ENCODE measurements around the gene ZNF892. TPM values are rescaled to one million over a fixed set of nuclear protein-coding genes. Genes with fewer than 3 reads are reported as not detected.

ZNF892 gene
- total and polyA plus RNA-seq, 2 of the 13 experiments (the other 11 are each of a cell fraction or from before 2014, with no cell fraction given) = not detected

DNA sequence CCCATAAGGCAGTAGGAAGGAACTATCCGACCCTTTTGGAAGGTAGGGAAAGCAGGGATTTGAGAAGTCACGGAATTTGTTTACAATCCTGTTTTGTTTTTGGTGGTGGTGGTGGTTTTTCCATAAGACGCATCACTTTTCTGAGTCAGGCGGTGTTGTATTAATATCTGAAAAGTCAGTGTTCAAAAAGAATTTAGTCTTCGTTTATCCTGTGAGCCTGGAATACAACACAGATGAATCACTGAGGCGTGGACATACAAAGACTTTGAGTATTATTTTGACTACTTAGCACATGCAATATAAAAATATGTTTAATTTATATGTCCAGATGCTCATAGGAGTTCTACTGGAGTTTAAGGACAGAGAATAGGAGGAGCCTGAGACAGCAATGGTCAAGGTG lies 785 bp downstream of the ZNF892 start:
- no peak overlapping the region for H3K4me2 ChIP-seq (ENCODE audit: low read depth, low read length)
- in situ Hi-C loops (cut with HindIII; ENCODE audit: extremely low pct_ligation_motif_present, low pct_unique_long_range_greater_than_20kb) (no loop called here), intact Hi-C loops (cut with micrococcal nuclease; ENCODE audit: unreplicated experiment) (no loop called here)
- no peak overlapping the region for H3K27ac ChIP-seq (ENCODE audit: extremely low read length, insufficient read depth, low read length)
- no peaks in the 10 kb centered on the region for H3K79me2 ChIP-seq (ENCODE audit: insufficient read depth, low read length)
- WGBS (ENCODE audit: low lambda C conversion rate) = 51% methylated on average over 6 of the region's 6 CpGs
- DNase-seq (ENCODE audit: low spot score) (no peak), ATAC-seq (no peak), FAIRE-seq (no peak)
- no TSS peak for BruUV-seq (replicated peaks)
- H3K4me1 ChIP-seq (ENCODE audit: insufficient read depth, low read length) = no peaks in the 10 kb centered on the region
- H2AFZ ChIP-seq (ENCODE audit: low read length) = no peak overlapping the region
- no peaks in the 10 kb centered on the region for H4K20me1 ChIP-seq (ENCODE audit: insufficient read depth, low read length)
- peaks cover 19% of the 10 kb centered on the region for H3K9me3 ChIP-seq (ENCODE audit: low read length)
- no peak overlapping the region for H3K9ac ChIP-seq (ENCODE audit: insufficient read depth, low read depth, low read length)
- H3K27me3 ChIP-seq (ENCODE audit: control insufficient read depth in 1 of 2, insufficient read depth in 2 of 2, low read length in 2 of 2) = no peaks in the 10 kb centered on the region; a peak in 2 of 5 replicates
- ChIA-PET CTCF (ENCODE audit: low intra/inter-chr PET ratio, low total read pairs) (no interaction called here), POLR2A (no interaction called here)
- no peak overlapping the region for H3K4me3 ChIP-seq (replicated peaks in 1 of 3; ENCODE audit: insufficient read depth in 1 of 3, low read depth in 2 of 3, low read length in 3 of 3)
- no peaks in the 10 kb centered on the region for H3K36me3 ChIP-seq (replicated peaks in 1 of 2; ENCODE audit: control insufficient read depth in 1 of 2, insufficient read depth in 2 of 2, low read length in 2 of 2)
- TF ChIP-seq ZBTB7B (CRISPR knock-in tag; IDR thresholded peaks at IDR 0.05) (no peak), SKI (IDR thresholded peaks at IDR 0.05; ENCODE audit: partially characterized antibody) (no peak), RFX1 (IDR thresholded peaks at IDR 0.05) (no peak), ZNF598 (CRISPR knock-in tag; IDR thresholded peaks at IDR 0.05; ENCODE audit: borderline replicate concordance) (no peak), HNRNPK (IDR thresholded peaks at IDR 0.05; ENCODE audit: low read depth, low read length, poor library complexity, severe bottlenecking) (no peak), SMAD1 (CRISPR knock-in tag; IDR thresholded peaks at IDR 0.05; ENCODE audit: borderline replicate concordance, low read depth) (no peak), KAT8 (CRISPR knock-in tag; IDR thresholded peaks at IDR 0.05) (no peak), ZFP62 (CRISPR knock-in tag; IDR thresholded peaks at IDR 0.05) (no peak), ZNF709 (CRISPR knock-in tag; IDR thresholded peaks at IDR 0.05) (no peak), CBX1 (IDR thresholded peaks at IDR 0.05; ENCODE audit: low read depth) (no peak), HES4 (CRISPR knock-in tag; IDR thresholded peaks at IDR 0.05; ENCODE audit: borderline replicate concordance) (no peak), PPARG (CRISPR knock-in tag; conservative IDR thresholded peaks at IDR 0.05) (no peak), RNF219 (CRISPR knock-in tag; IDR thresholded peaks at IDR 0.05) (no peak)
